Measurements from ENCODE around the gene TMEM171.

DNA sequence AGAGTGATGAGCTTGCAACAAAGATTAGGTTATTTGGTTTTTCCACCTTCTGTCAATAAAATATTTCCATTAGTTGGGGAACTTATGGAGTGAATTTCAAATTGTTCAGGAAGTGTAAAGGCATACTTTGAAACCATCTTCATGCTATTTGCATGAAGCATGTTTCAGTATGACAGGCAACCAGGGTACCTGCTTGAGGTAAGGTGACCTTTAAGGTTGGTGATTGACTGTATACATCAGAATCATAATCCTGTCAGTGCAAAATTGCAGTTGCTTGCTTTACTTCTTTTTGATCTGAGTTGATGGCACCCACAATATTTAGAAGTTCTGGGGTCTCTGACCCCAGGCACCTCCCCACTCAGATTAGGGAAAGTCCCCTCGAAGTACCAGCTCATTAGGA is 26.0 kb upstream of the TMEM171 start:
- TF ChIP-seq, protein P1, sequence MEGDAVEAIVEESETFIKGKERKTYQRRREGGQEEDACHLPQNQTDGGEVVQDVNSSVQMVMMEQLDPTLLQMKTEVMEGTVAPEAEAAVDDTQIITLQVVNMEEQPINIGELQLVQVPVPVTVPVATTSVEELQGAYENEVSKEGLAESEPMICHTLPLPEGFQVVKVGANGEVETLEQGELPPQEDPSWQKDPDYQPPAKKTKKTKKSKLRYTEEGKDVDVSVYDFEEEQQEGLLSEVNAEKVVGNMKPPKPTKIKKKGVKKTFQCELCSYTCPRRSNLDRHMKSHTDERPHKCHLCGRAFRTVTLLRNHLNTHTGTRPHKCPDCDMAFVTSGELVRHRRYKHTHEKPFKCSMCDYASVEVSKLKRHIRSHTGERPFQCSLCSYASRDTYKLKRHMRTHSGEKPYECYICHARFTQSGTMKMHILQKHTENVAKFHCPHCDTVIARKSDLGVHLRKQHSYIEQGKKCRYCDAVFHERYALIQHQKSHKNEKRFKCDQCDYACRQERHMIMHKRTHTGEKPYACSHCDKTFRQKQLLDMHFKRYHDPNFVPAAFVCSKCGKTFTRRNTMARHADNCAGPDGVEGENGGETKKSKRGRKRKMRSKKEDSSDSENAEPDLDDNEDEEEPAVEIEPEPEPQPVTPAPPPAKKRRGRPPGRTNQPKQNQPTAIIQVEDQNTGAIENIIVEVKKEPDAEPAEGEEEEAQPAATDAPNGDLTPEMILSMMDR (conservative IDR thresholded peaks at IDR 0.05; ENCODE audit: low read depth in 2 of 2): no peak
- TF ChIP-seq POLR2AphosphoS5 (IDR thresholded peaks at IDR 0.05; ENCODE audit: low read depth) (no peak), EZH2phosphoT487 (IDR thresholded peaks at IDR 0.05; ENCODE audit: unreplicated experiment) (no peak)
